ENCODE results near the gene LHX3. TPM values are rescaled to one million over a fixed set of nuclear protein-coding genes. Genes with fewer than 3 reads are reported as not detected.

LHX3 gene
- total and polyA plus RNA-seq, 2 donors from 2014 or later = not detected

DNA sequence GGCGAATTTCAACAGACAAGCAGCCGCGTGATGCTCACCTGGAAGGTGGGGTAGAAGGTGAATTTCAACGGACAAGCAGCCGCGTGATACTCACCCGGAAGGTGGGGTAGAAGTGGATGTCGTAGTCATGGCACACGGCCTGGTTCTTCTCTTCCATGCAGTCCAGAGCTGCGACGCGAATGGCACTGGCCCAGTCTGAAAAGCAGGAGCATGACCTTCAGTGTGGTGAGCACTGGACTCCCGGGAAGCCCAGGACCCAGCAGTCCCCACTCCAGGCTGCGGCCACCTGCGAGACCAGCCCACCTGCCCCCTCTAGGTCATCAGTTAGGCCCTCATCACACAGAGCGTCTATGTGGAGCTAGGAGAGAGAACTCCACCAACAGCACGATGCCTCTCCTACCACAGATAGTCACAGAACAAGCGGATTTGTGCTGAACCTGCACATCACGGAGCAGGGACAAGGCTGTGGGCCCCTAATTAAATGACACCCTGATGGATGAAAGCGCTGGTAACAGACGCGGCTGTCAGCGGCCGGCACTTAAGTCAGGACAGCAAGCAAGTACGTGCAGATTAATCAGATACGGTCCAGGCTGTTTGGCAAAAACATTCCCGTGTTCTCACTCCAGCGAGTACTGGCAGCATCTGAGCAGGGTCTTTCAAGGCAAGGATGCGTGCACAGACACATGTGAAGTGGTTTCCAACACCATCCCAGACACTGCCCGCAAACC is 21.9 kb upstream of the LHX3 start:
- FAIRE-seq = no peak

DNA sequence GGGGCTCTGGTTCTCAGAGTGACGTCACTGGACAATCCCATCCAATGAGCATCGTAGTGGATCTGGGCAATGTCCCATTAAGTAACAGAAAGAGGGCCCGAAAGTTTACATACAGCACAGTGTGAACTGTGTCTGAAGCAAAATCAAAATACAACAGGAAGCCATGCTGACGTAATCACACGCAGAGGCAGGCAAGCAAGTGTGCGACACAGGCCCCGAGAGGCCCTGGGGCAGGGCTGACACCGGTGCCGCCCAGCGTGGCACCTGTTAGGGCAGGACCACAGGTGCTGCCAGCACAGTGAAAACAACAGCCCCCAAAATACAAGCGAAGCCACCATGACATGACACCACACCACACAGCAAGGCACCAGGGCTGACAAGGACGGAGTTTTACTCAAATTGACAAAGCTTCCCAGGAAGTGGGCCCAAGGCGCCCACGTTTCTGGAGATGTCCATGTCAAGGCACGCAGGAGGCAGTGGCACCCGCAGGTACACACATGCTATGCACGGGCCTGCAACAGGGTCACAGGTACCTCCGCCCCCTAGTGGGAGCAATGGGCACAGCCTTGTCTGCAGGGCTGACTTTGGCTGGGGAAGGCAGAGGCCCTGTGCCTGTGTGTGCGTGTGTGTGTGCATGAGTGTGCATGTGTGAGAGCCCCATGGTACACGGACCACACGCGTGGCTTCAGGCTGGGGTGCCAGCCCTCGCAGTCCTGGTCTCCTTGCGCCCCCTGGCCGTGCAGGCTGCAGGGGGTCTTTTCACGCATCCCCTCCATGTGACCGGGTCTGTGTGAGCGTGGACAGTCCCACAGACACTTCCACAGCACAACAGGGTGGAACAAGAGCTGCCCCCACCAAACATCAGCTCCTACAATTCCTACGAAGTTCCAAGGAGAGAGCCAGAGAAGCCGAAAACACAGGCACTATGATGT is 21.1 kb upstream of the LHX3 start:
- Histone ChIP-seq H3K9me3 (ENCODE audit: control insufficient read depth in 2 of 3, insufficient read depth in 1 of 3, low read length in 3 of 3) (no peaks in the 10 kb centered on the region), H3K4me3 (ENCODE audit: low read length in 3 of 3) (no peak overlapping the region), H3K27ac (ENCODE audit: low read depth in 2 of 2, low read length in 2 of 2) (no peak overlapping the region), H3K27me3 (ENCODE audit: control insufficient read depth, insufficient read depth, low read length) (no peaks in the 10 kb centered on the region), H3K4me1 (ENCODE audit: control insufficient read depth in 2 of 3, insufficient read depth in 2 of 3, low read depth in 1 of 3, low read length in 3 of 3) (no peaks in the 10 kb centered on the region), H3K9ac (ENCODE audit: low read length in 3 of 3) (no peak overlapping the region), H3K36me3 (ENCODE audit: control insufficient read depth in 2 of 3, insufficient read depth in 3 of 3, low read length in 3 of 3) (peaks cover 0 to 8% (median 0%) of the 10 kb centered on the region in 3 donors)
- DNase-seq = peak in 4 of 5 donors; percentile 62 to 77 (median 70)
- TF ChIP-seq, protein P1, sequence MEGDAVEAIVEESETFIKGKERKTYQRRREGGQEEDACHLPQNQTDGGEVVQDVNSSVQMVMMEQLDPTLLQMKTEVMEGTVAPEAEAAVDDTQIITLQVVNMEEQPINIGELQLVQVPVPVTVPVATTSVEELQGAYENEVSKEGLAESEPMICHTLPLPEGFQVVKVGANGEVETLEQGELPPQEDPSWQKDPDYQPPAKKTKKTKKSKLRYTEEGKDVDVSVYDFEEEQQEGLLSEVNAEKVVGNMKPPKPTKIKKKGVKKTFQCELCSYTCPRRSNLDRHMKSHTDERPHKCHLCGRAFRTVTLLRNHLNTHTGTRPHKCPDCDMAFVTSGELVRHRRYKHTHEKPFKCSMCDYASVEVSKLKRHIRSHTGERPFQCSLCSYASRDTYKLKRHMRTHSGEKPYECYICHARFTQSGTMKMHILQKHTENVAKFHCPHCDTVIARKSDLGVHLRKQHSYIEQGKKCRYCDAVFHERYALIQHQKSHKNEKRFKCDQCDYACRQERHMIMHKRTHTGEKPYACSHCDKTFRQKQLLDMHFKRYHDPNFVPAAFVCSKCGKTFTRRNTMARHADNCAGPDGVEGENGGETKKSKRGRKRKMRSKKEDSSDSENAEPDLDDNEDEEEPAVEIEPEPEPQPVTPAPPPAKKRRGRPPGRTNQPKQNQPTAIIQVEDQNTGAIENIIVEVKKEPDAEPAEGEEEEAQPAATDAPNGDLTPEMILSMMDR (IDR thresholded peaks at IDR 0.05; ENCODE audit: borderline replicate concordance, extremely low read depth, insufficient read depth) = peak; percentile 65
- intact Hi-C loops (cut with DNase I) = no loop called here
- no peak for FAIRE-seq

More for the DNA sequence above, 21.9 kb upstream of the LHX3 start:
- TF ChIP-seq, protein P1 (IDR thresholded peaks at IDR 0.05; ENCODE audit: borderline replicate concordance, extremely low read depth, insufficient read depth) = no peak
- no peaks in the 10 kb centered on the region for H3K4me1 ChIP-seq (ENCODE audit: control insufficient read depth in 2 of 3, insufficient read depth in 2 of 3, low read depth in 1 of 3, low read length in 3 of 3)
- H3K36me3 ChIP-seq (ENCODE audit: control insufficient read depth in 2 of 3, insufficient read depth in 3 of 3, low read length in 3 of 3) = peaks cover 0 to 4% (median 0%) of the 10 kb centered on the region in 3 donors
- no peaks in the 10 kb centered on the region for H3K27me3 ChIP-seq (ENCODE audit: control insufficient read depth, insufficient read depth, low read length)
- no peak for DNase-seq
- intact Hi-C loops (cut with DNase I) = no loop called here
- H3K9me3 ChIP-seq (ENCODE audit: control insufficient read depth in 2 of 3, insufficient read depth in 1 of 3, low read length in 3 of 3) = no peaks in the 10 kb centered on the region
- no peak overlapping the region for H3K27ac ChIP-seq (ENCODE audit: low read depth in 2 of 2, low read length in 2 of 2)
- no peak overlapping the region for H3K9ac ChIP-seq (ENCODE audit: low read length in 3 of 3)
- no peak overlapping the region for H3K4me3 ChIP-seq (ENCODE audit: low read length in 3 of 3)

DNA sequence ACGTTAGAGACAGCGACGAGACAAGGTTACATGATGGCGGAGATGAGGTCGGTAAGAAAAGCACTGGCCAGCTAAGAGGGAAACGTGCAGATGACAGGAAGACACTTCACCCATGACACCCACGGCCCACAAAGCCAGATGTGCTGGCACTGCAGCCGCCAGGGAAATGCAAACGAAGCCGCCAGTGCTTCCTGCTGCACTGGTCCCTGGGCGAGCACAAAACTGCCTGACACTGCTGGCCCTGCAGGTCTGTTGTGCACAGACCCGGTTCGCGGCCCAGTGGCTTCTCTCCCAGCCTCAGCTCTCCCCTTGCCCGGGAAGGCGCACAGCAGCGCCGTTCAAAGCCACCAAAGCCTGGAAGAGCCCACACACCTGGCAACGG is 20.4 kb upstream of the LHX3 start:
- DNase-seq = no peak
- Histone ChIP-seq H3K36me3 (ENCODE audit: control insufficient read depth in 2 of 3, insufficient read depth in 3 of 3, low read length in 3 of 3) (peaks cover 0 to 8% (median 0%) of the 10 kb centered on the region in 3 donors), H3K4me3 (ENCODE audit: low read length in 3 of 3) (no peak overlapping the region), H3K27me3 (ENCODE audit: control insufficient read depth, insufficient read depth, low read length) (no peaks in the 10 kb centered on the region), H3K9me3 (ENCODE audit: control insufficient read depth in 2 of 3, insufficient read depth in 1 of 3, low read length in 3 of 3) (no peaks in the 10 kb centered on the region), H3K9ac (ENCODE audit: low read length in 3 of 3) (no peak overlapping the region), H3K4me1 (ENCODE audit: control insufficient read depth in 2 of 3, insufficient read depth in 2 of 3, low read depth in 1 of 3, low read length in 3 of 3) (no peaks in the 10 kb centered on the region), H3K27ac (ENCODE audit: low read depth in 2 of 2, low read length in 2 of 2) (no peak overlapping the region)
- FAIRE-seq = no peak
- TF ChIP-seq, protein P1 (IDR thresholded peaks at IDR 0.05; ENCODE audit: borderline replicate concordance, extremely low read depth, insufficient read depth) = no peak
- intact Hi-C loops (cut with DNase I) = no loop called here
